MM.1S (cell line): ENCODE results near the gene CYS1.

Source experiments
- CTCF ChIP-seq: fragments of 300-600 bp; sonication (generic); IDR thresholded peaks from 2 replicates; pipeline ENCODE4 v1.5.1; 2016; ENCODE audit warnings: antibody characterized with exemption, low read length, mixed read lengths
- EZH2 ChIP-seq: fragments of 300-600 bp; sonication (generic); optimal IDR thresholded peaks from 2 replicates; pipeline ENCODE3; 2017; ENCODE audit warnings: low read depth, mild to moderate bottlenecking, antibody characterized with exemption, low read length, mixed read lengths
- EZH2phosphoT487 ChIP-seq: fragments of 300-600 bp; sonication (generic); IDR thresholded peaks from 2 replicates; pipeline ENCODE4 v1.6.1; 2018; ENCODE audit warnings: antibody characterized with exemption, low read length

GRCh38 chr2:10080536-10081304, 509 bp upstream of the CYS1 start:
- no peak for TF ChIP-seq EZH2
- TF ChIP-seq CTCF, result no peak
- no peak for TF ChIP-seq EZH2phosphoT487
